GM19397 (cell line): ENCODE measurements around the gene SNAI1.

Experiments
- ATAC-seq: cut with Tn5 transposase; IDR thresholded peaks from one replicate; pipeline ENCODE4 v1.9.1; 2021; ENCODE audit warnings: mild to moderate bottlenecking, moderate library complexity; ENCODE audit not compliant: unreplicated experiment

SNAI1 gene

DNA sequence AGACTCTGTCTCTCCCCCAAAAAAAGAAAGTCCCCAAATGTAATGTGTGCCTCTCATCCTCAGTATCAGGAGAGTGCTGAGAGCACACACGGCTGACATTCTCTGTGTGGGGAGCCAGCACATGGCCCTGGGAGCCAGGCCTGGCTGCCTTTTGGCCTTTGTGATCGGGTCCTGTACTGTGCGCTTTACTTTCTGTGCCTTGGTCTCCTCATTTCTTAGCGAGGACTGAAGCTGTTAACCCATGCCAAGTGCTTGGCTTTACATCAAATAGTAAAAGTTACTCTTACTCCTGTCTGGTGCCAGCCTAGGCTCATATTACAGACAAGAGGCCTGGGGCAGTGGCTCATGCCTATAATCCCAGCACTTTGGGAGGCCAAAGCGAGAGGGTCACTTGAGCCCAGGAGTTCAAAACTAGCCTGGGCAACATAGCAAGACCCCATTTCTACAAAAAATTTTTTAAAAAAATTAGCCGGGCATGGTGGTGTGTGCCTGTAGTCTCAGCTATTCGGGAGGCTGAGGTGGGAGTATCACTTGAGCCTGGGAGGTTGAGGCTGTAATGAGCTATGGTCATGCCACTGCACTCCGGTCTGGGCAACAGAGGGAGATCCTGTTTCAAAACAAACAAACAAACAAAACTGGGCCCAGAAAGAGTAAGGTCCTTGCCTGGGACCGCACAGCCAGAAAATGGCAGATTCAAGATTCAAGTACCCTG, 50.3 kb downstream of the SNAI1 start:
- ATAC-seq = no peak

DNA sequence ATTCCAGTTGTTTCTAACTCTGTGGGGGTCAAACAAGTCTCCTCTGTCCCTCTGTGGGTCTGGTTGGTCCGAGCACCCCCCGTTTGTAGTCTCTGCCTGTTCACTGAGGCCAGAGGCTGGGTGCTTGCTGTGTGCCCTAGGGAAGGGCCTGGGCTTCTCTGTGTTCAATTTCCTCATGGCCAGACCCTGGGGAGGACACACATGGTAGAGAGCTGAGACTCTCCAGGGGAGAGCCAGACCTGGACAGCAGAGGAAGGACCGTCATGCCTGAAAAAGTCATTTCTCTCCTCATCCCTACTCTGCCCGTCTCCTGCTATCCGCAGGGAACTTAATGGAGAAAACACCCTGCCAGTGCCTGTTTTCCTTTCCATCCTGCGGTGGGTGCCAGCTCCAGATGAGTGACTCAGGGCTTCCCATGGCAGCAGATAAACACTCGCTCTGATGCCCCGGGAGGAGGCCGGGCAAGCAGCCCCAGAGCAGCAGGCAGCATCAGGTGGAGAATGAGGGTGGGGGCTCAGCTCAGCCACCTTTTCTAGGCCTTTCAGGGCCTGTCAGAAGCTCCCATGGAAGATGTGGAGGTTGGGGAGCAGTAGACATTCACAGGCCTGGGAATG, 51.9 kb downstream of the SNAI1 start:
- ATAC-seq = no peak

DNA sequence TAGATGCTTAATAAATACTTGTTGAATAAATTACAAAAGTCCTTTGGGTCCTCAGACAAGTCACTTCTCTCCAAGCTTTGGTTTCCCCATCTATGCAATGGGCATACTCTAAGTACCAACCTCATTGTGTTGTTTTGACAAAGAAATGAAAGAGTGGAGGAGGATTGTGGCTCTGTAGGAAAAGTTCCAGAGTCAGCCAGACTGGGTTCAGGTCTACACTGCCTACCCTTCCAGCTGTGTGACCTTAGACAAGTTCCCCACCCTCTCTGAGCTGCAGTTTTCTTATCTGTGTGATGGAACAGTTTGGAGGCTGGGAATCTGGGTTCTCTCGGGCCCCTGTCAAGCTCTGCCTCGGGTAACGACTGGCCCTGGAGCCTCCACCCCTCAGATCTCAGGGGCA, 53.9 kb downstream of the SNAI1 start:
- no peak for ATAC-seq

DNA sequence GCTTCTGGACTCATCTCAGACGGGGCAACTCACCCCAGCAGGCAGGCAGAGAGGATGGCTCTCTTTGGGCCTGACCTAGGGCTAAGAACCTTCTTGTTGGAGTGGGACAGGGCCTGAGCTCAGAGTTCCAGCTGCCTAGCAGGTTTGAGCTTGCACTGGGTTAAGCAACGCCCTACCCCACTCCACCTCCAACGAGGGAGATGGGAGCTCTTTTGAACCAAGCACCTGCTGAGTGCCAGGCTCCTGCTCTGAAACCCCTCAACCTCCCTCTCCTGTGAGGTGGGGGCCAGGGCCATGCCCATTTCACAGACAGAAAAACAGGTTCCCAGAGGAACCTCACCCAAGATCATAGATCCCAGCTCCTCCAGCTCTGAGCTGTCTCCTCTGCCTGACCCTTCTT, 54.3 kb downstream of the SNAI1 start:
- no peak for ATAC-seq

DNA sequence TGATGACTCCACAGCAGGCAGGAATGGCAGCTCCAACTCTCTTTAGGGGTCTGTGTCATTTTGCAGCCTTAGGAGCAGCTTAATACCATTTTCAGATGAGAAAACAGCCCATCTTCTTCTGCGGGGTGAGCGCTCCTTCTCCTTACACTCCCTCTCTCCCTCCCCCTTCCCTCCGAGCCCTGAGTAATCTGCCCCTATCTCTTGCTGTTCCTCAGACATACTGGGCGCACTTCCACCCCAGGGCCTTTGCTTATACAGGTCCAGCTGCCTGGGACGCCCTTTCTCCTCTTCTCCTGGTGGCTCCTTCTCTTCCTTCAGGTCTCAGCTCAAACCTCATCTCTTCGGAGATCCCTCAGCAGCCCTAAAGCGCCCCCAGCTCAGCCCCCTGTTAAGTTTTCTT, 54.8 kb downstream of the SNAI1 start:
- ATAC-seq = no peak

DNA sequence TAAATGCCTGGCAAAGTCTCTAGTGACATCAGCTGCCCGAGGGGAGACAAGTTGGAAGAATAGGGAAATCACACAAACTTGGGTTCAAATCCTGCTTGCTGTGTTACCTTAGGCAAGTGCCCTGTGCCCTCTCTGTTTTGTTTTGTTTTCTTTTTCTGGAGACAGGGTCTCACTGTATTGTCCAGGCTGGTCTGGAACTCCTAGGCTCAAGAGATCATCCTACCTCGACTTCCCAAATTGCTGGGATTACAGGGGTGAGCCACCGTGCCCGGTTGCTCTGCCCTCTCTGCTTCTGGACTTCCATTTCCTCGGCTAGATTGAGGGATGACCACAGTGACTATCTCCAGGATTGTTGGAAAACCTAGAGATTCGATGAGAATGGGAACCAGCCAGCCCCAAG, 55.4 kb downstream of the SNAI1 start:
- no peak for ATAC-seq
